DND-41 (cell line): ENCODE data around the gene RBM20.
"Not testable (repeated sequence)": the region's sequence is repeated elsewhere in the genome, so short reads cannot be mapped to it uniquely, and the experiment has no call there.

Experiments
- ATAC-seq: fragments of 200-7000 bp; cut with Tn5 transposase; 3 replicates; pipeline ENCODE4 v1.9.1; 2021; ENCODE audit warnings: low read depth; ENCODE audit not compliant: insufficient read depth
- DNase-seq: peaks from one replicate; pipeline ENCODE4 v3.0.0-alpha.2; 2020
- H2AFZ ChIP-seq: 2 replicates; pipeline ENCODE4 v1.6.0; 2012; ENCODE audit warnings: low read depth, low read length
- H3K27ac ChIP-seq: 2 replicates; pipeline ENCODE4 v1.5.1; 2012; ENCODE audit warnings: low read length, inconsistent platforms
- H3K27me3 ChIP-seq: fragments of 200-600 bp; sonication (generic); 2 replicates; pipeline ENCODE4 v1.6.0; 2012; ENCODE audit warnings: low read length, mild to moderate bottlenecking, inconsistent platforms; ENCODE audit not compliant: insufficient read depth, poor library complexity
- H3K36me3 ChIP-seq: 2 replicates; pipeline ENCODE4 v1.5.1; 2012; ENCODE audit warnings: low read length, inconsistent platforms; ENCODE audit not compliant: insufficient read depth
- H3K4me1 ChIP-seq: 2 replicates; pipeline ENCODE4 v1.5.1; 2012; ENCODE audit warnings: mild to moderate bottlenecking, low read length; ENCODE audit not compliant: insufficient read depth
- H3K4me2 ChIP-seq: 2 replicates; pipeline ENCODE4 v1.6.0; 2012; ENCODE audit warnings: mild to moderate bottlenecking, moderate library complexity, low read length, inconsistent platforms; ENCODE audit not compliant: insufficient read depth
- H3K4me3 ChIP-seq, 2 experiments: fragments of 200-600 bp in 1 of 2; shearing (Covaris generic) in 1 of 2; 2 replicates each; pipeline ENCODE4 v1.5.1; 2012 to 2016; ENCODE audit warnings: inconsistent platforms in 2 of 2, low read length in 2 of 2, mild to moderate bottlenecking in 2 of 2, low read depth in 1 of 2, moderate library complexity in 1 of 2
- H3K79me2 ChIP-seq: 2 replicates; pipeline ENCODE4 v1.6.0; 2012; ENCODE audit warnings: low read length, inconsistent platforms; ENCODE audit not compliant: insufficient read depth
- H3K9ac ChIP-seq: 2 replicates; pipeline ENCODE4 v1.6.0; 2012; ENCODE audit warnings: low read depth, mild to moderate bottlenecking, inconsistent platforms, low read length, moderate library complexity
- H3K9me3 ChIP-seq: 2 replicates; pipeline ENCODE4 v1.5.1; 2012; ENCODE audit warnings: low read length, moderate library complexity, mild to moderate bottlenecking, inconsistent platforms; ENCODE audit not compliant: insufficient read depth, severe bottlenecking
- H4K20me1 ChIP-seq: 2 replicates; pipeline ENCODE4 v1.6.0; 2012; ENCODE audit warnings: low read length; ENCODE audit not compliant: insufficient read depth
- EZH2 ChIP-seq: IDR thresholded peaks from 3 replicates; pipeline ENCODE4 v1.6.1; 2012; ENCODE audit warnings: borderline replicate concordance, low read depth, mild to moderate bottlenecking, moderate library complexity, low read length, inconsistent platforms; ENCODE audit not compliant: severe bottlenecking
- TF ChIP-seq, protein P1 (sequence below): IDR thresholded peaks from 2 replicates; pipeline ENCODE4 v1.5.1; 2012; ENCODE audit warnings: borderline replicate concordance, low read length, moderate library complexity, mild to moderate bottlenecking; ENCODE audit not compliant: poor library complexity, severe bottlenecking; ENCODE audit errors: extremely low read depth

The RBM20 gene

GRCh38 chr10:110661292-110661691 lies 17.2 kb downstream of the RBM20 start:
- no peaks in the 10 kb centered on the region for H3K4me1 ChIP-seq
- no peaks in the 10 kb centered on the region for H3K27me3 ChIP-seq
- no peaks in the 10 kb centered on the region for H3K79me2 ChIP-seq
- H3K27ac ChIP-seq: no peak overlapping the region
- no peak overlapping the region for H3K9ac ChIP-seq
- ATAC-seq (no peak), DNase-seq (no peak)
- no peaks in the 10 kb centered on the region for H3K36me3 ChIP-seq
- no peak overlapping the region for H2AFZ ChIP-seq
- no peak for TF ChIP-seq EZH2
- TF ChIP-seq, protein P1, sequence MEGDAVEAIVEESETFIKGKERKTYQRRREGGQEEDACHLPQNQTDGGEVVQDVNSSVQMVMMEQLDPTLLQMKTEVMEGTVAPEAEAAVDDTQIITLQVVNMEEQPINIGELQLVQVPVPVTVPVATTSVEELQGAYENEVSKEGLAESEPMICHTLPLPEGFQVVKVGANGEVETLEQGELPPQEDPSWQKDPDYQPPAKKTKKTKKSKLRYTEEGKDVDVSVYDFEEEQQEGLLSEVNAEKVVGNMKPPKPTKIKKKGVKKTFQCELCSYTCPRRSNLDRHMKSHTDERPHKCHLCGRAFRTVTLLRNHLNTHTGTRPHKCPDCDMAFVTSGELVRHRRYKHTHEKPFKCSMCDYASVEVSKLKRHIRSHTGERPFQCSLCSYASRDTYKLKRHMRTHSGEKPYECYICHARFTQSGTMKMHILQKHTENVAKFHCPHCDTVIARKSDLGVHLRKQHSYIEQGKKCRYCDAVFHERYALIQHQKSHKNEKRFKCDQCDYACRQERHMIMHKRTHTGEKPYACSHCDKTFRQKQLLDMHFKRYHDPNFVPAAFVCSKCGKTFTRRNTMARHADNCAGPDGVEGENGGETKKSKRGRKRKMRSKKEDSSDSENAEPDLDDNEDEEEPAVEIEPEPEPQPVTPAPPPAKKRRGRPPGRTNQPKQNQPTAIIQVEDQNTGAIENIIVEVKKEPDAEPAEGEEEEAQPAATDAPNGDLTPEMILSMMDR: no peak
- no peak overlapping the region for H3K4me2 ChIP-seq
- H3K9me3 ChIP-seq: no peaks in the 10 kb centered on the region
- H3K4me3 ChIP-seq: no peak overlapping the region
- no peaks in the 10 kb centered on the region for H4K20me1 ChIP-seq

DNA sequence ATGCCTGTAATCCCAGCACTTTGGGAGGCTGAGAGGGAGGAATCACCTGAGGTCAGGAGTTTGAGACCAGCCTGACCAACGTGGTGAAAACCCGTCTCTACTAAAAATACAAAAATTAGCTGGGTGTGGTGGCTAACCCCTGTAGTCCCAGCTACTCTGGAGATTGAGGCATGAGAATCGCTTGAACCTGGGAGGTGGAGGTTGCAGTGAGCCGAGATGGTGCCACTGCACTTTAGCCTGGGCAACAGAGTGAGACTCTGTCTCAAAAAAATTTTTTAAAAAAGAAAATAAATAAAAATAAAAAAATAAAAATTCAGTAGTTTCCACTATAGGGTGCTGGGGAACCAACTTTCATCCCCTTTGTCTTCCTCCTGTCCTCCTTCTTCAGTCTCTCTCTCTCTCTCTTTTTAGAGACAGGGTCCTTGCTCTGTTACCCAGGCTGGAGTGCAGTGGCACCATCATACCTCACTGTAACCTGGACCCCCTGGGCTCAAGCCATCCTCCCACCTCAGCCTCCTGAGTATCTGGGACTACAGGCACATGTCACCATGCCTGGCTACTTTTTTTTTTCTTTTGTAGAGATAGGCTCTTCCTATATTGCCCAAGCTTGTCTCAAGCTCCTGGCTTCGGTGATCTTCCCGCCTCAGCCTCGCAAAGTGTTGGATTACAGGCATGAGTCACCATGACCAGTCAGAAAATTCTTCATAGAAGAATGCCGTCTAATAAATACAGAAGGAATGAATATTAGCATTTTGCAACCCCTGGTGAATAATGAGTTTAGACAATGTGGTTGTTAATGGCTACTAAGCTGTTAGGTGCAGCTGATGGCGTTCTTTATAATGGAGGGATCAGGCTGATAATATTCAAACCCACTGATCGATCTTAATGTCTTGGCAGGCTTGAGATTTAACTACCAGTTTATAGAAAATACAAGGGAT lies 20.6 kb downstream of the RBM20 start:
- Histone ChIP-seq H3K27ac (no peak overlapping the region), H2AFZ (no peak overlapping the region), H3K36me3 (no peaks in the 10 kb centered on the region), H3K4me2 (no peak overlapping the region), H3K27me3 (peaks cover 11% of the 10 kb centered on the region), H4K20me1 (no peaks in the 10 kb centered on the region), H3K9ac (no peak overlapping the region), H3K9me3 (no peaks in the 10 kb centered on the region), H3K4me3 (no peak overlapping the region), H3K79me2 (no peaks in the 10 kb centered on the region), H3K4me1 (no peaks in the 10 kb centered on the region)
- DNase-seq: no peak
- TF ChIP-seq EZH2: no peak
- TF ChIP-seq, protein P1: no peak
- no peak for ATAC-seq

GRCh38 chr10:110666259-110666658 lies 22.1 kb downstream of the RBM20 start:
- H2AFZ ChIP-seq, H3K9ac ChIP-seq, H3K27ac ChIP-seq, ATAC-seq, H3K4me1 ChIP-seq, H3K4me3 ChIP-seq, DNase-seq, H3K9me3 ChIP-seq, H3K4me2 ChIP-seq, H4K20me1 ChIP-seq, H3K36me3 ChIP-seq, H3K79me2 ChIP-seq: not testable (repeated sequence)
- H3K27me3 ChIP-seq: peaks cover 11% of the 10 kb centered on the region

- no peak overlapping the region for H3K27ac ChIP-seq
- no peaks in the 10 kb centered on the region for H3K79me2 ChIP-seq
- H4K20me1 ChIP-seq: no peaks in the 10 kb centered on the region
- no peaks in the 10 kb centered on the region for H3K9me3 ChIP-seq
- TF ChIP-seq, protein P1: no peak
- TF ChIP-seq EZH2: no peak
- H3K36me3 ChIP-seq: no peaks in the 10 kb centered on the region
- DNase-seq (no peak), ATAC-seq (no peak)
- no peak overlapping the region for H3K9ac ChIP-seq
- H3K4me1 ChIP-seq: no peaks in the 10 kb centered on the region
- no peak overlapping the region for H3K4me2 ChIP-seq
- no peak overlapping the region for H2AFZ ChIP-seq
- H3K27me3 ChIP-seq: peaks cover 11% of the 10 kb centered on the region
- no peak overlapping the region for H3K4me3 ChIP-seq
These were observed 22.5 kb downstream of the RBM20 start for GRCh38 chr10:110666673-110667072.
